Left ventricle myocardium inferior (tissue), 1 donor: ENCODE data around the gene STUB1. TPM values are rescaled to one million over a fixed set of nuclear protein-coding genes. Genes with fewer than 3 reads are reported as not detected.

ENCODE experiments used
- DNase-seq: peaks from one replicate; pipeline ENCODE4 v3.0.0-alpha.2; 2020
- H3K27ac ChIP-seq: fragments of 200-600 bp; replicated peaks from 2 replicates; pipeline ENCODE4 v1.8.0; 2021
- H3K27me3 ChIP-seq: fragments of 200-600 bp; 2 replicates; pipeline ENCODE4 v1.8.0; 2021; ENCODE audit warnings: low read depth
- H3K36me3 ChIP-seq: fragments of 200-600 bp; 2 replicates; pipeline ENCODE4 v1.8.0; 2021
- H3K4me1 ChIP-seq: fragments of 200-600 bp; 2 replicates; pipeline ENCODE4 v1.8.0; 2021
- H3K4me3 ChIP-seq: fragments of 200-600 bp; 2 replicates; pipeline ENCODE4 v1.8.0; 2021; ENCODE audit warnings: mild to moderate bottlenecking, moderate library complexity
- H3K9me3 ChIP-seq: fragments of 200-600 bp; replicated peaks from 2 replicates; pipeline ENCODE4 v1.8.0; 2021
- CTCF ChIP-seq: fragments of 200-600 bp; IDR thresholded peaks from 2 replicates; pipeline ENCODE4 v1.8.0; 2021; ENCODE audit warnings: antibody characterized with exemption, mild to moderate bottlenecking, borderline replicate concordance
- intact Hi-C: fragments of 100-400 bp; cut with micrococcal nuclease; formaldehyde crosslinking; loops from one replicate; pipeline ENCODE4 v1.11.0; 2022
- total RNA-seq: library from RNA; stranded (reverse); fragmentation: NEBNext Ultra II Directional; extraction: Animal tissue kit (Norgen Biotek cat#: 25700); gene quantifications from one replicate; pipeline ENCODE4 v1.2.1, GENCODE V29; 2021
- donor health status: DM: no; HTN: yes; CAD: no; lungs with severe emphysema.

STUB1 gene
- total RNA-seq, 1 donor from 2014 or later = 113 TPM

DNA sequence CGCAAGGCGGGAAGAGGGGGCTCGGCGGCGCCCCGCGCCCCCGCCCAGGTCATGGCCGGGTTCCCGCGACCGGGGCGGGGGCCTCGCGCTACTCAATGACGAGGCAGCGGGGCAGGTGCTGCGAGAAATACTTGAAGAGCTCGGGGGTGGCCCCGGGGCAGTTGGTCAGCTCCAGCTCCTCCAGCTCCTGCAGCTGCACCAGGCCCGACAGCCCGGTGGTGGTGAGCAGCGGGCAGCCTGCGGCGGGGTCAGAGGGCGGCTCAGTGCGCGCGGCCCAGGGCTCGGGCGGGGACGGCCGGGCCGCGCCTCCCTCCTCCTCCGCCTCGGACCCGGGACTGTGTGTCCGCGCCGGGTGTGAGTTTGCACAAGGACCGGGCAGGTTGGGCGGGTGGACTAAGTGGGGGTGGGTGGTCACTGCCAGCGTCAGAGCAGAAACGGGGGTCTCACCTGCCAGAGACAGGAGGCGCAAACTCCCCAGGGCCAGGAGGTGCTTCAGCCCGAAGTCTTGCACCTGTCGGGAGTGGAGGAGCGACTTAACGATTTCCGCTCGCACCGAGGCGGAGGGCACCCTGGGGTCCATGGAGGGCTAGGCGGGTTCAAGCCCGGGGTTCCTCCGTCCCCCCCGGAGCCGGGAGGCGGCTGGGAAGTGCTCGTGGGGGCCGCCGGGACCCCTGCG, 14.1 kb downstream of the STUB1 start:
- no peak for TF ChIP-seq CTCF
- intact Hi-C loops = no loop called here
- H3K4me1 ChIP-seq = peaks cover 39% of the 10 kb centered on the region
- no peak for DNase-seq
- no peak overlapping the region for H3K27ac ChIP-seq
- H3K36me3 ChIP-seq = no peaks in the 10 kb centered on the region
- peaks cover 83% of the 10 kb centered on the region for H3K27me3 ChIP-seq
- no peaks in the 10 kb centered on the region for H3K9me3 ChIP-seq
- H3K4me3 ChIP-seq = peak overlapping the region; percentile 23

DNA sequence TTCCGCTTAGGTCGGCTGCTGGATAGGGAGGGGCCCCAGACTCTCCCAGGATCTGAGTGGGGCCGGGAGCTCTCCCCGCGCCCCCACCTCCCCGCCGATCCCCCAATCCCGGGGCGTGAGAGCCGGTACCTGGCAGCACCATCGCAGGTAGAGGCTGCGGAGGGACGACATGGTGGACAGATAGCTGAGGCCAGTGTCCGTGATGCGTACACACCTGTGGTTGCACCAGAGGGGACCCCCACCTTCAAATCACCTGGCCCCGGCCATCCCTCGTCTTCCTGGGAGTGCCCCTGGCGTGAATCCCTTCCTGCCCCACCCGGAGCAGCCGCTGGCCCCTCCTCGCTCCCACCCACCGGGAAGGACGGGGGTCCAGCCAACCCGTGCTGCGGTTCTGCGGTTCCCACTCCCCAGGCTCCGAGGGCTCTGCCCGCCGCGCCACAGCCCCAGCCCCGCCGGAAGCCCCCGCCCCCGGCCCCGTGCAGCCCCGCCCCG, 14.7 kb downstream of the STUB1 start:
- H3K36me3 ChIP-seq = no peaks in the 10 kb centered on the region
- H3K9me3 ChIP-seq = no peaks in the 10 kb centered on the region
- intact Hi-C loops = no loop called here
- H3K27ac ChIP-seq = no peak overlapping the region
- peaks cover 33% of the 10 kb centered on the region for H3K4me1 ChIP-seq
- TF ChIP-seq CTCF = no peak
- no peak for DNase-seq
- H3K4me3 ChIP-seq = peak overlapping the region; percentile 23
- peaks cover 89% of the 10 kb centered on the region for H3K27me3 ChIP-seq

DNA sequence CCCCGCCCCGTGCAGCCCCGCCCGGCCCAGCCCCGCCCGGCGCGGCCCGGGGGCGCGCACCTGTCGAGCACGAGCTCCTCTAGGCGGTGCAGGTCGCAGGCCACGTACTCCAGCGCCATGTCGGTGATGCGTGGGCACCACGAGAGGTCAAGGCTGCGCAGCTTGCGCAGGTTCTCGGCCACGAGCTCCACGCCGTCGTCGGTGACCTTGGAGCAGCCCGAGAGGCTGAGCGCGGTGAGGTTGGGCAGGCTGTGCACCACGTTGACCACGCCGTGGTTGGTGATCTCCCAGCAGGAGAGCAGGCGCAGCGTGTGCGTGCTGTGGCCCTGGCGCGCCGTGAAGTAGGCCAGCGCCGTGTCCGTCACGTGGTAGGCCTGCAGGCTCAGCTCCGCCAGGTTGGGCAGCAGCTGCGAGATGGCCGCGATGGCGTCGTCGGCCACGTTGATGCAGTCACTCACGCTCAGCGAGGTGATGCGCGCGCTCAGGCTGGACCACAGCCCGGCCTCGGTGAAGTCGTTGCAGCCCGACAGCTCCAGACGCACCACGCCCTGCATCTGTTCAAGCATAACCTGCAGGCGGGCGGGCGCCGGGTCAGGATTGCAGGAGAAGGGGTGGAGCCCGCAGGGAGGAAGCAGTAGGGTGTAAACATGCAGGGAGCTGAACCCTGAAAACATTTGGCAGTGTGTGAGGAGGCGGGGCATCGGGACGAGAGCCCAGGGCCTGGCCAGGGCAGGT, 15.3 kb downstream of the STUB1 start:
- H3K36me3 ChIP-seq = no peaks in the 10 kb centered on the region
- intact Hi-C loops = no loop called here
- no peak for TF ChIP-seq CTCF
- peaks cover 32% of the 10 kb centered on the region for H3K4me1 ChIP-seq
- no peaks in the 10 kb centered on the region for H3K9me3 ChIP-seq
- peak overlapping the region; percentile 40 for H3K4me3 ChIP-seq
- DNase-seq = no peak
- no peak overlapping the region for H3K27ac ChIP-seq
- peaks cover 95% of the 10 kb centered on the region for H3K27me3 ChIP-seq

GRCh38 chr16:698911-699671, 18.9 kb downstream of the STUB1 start:
- Histone ChIP-seq H3K9me3 (no peaks in the 10 kb centered on the region), H3K4me3 (no peak overlapping the region), H3K4me1 (peaks cover 29% of the 10 kb centered on the region), H3K36me3 (no peaks in the 10 kb centered on the region), H3K27me3 (peaks cover 100% of the 10 kb centered on the region), H3K27ac (no peak overlapping the region)
- no peak for TF ChIP-seq CTCF
- intact Hi-C loops = no loop called here
- no peak for DNase-seq
